ENCODE data around the gene TEKT2. TPM values are rescaled to one million over a fixed set of nuclear protein-coding genes. Genes with fewer than 3 reads are reported as not detected.

Gene TEKT2
- total RNA-seq, 2 experiments from 2014 or later, result not detected

DNA sequence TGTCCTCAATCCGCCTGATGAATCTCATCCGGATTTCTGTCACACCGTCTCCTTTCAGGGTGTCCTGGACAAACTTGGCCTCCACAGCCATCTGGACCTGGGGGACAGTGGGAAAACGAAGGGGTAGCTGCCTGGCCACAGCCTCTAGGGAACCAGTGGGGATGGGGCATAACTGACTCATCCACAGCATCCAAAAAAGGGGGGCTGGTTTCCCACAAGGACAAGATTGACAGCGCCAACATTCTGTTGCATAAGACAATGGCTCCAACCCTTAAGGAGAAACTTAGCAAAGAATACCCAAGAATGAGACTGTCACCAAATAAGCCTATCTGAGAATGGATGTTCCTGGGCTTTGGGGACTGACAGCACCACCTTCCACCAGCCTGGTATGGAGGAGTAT lies 53.3 kb downstream of the TEKT2 start:
- no peak for DNase-seq
- intact Hi-C loops (cut with micrococcal nuclease), result no loop called here
- Mint-ChIP-seq H3K9me3 (no peaks in the 10 kb centered on the region), H3K36me3 (ENCODE audit: low read depth) (no peaks in the 10 kb centered on the region), H3K4me1 (ENCODE audit: low read depth) (peaks cover 19% of the 10 kb centered on the region), H3K27me3 (ENCODE audit: low read depth) (no peaks in the 10 kb centered on the region), H3K4me3 (no peak overlapping the region), H3K27ac (no peak overlapping the region)
- CTCF ChIA-PET, result interaction anchor here (1.6 kb wide), 1 partner anchor 51 kb away, joined by 5 read pairs; no protein-coding TSS in a partner anchor

DNA sequence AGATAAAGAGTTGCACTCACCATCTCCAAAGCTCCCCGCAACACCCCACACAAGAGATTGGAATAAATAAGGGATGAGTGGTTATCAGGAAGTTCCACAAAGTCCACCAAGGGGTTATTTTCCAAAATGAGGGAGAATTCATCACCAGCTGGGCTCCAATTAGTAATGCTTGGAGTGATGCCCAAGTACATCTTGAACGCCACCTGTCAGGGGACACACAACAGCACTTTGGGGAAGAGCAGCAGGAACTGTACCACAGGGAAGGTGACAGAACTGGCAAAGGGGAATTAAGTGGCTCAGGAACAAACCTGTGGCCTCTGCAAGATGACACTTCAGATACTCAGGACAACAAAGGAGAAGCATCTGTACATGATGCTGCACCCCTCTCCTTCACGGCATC lies 53.9 kb downstream of the TEKT2 start:
- no peak for DNase-seq
- H3K9me3 Mint-ChIP-seq, result no peaks in the 10 kb centered on the region
- CTCF ChIA-PET, result interaction anchor here (1.6 kb wide), 1 partner anchor 50 kb away, joined by 5 read pairs; no protein-coding TSS in a partner anchor

More for the DNA sequence above, 53.9 kb downstream of the TEKT2 start:
- Mint-ChIP-seq H3K4me1 (ENCODE audit: low read depth) (peaks cover 22% of the 10 kb centered on the region), H3K4me3 (no peak overlapping the region), H3K36me3 (ENCODE audit: low read depth) (no peaks in the 10 kb centered on the region), H3K27ac (no peak overlapping the region), H3K27me3 (ENCODE audit: low read depth) (no peaks in the 10 kb centered on the region)
- intact Hi-C loops (cut with micrococcal nuclease), result no loop called here

Other genes with a start within 250 kb of the TEKT2 start
- 10 to 100 TPM; 24.9 to 25.3 TPM for gene AGO1, start 200.9 kb upstream of the TEKT2 start, total RNA-seq
- gene AGO3, start 153.0 kb upstream of the TEKT2 start, total RNA-seq, result 10 to 100 TPM; 25.1 to 28.2 TPM
- gene ADPRS, start 4.8 kb downstream of the TEKT2 start, total RNA-seq, result 10 to 100 TPM; 23.2 to 24.6 TPM
- gene COL8A2, start 41.1 kb downstream of the TEKT2 start, total RNA-seq, result under 1 TPM in 1 of 2 experiments, not detected in 1; 0.07 TPM
- 10 to 100 TPM; 35.9 to 37.6 TPM for gene TRAPPC3, start 65.4 kb downstream of the TEKT2 start, total RNA-seq
- gene MAP7D1, start 72.1 kb downstream of the TEKT2 start, total RNA-seq, result 100 to 1,000 TPM; 106 TPM
- 100 to 1,000 TPM; 128 to 133 TPM for gene THRAP3, start 140.3 kb downstream of the TEKT2 start, total RNA-seq
- gene SH3D21, start 222.3 kb downstream of the TEKT2 start, total RNA-seq, result 1 to 10 TPM; 2.3 to 2.7 TPM
- gene EVA1B, start 239.6 kb downstream of the TEKT2 start, total RNA-seq, result 1 to 10 TPM; 1.9 to 2.1 TPM